Thyroid gland (tissue), 4 donors: Measurements from ENCODE around the gene SLC47A2.

Experiments
- CTCF ChIP-seq, 6 experiments: fragments of 200-600 bp in 3 of 6; fragments of 450-650 bp in 3 of 6; sonication (generic) in 3 of 6; IDR thresholded peaks; one replicate each; pipeline ENCODE4 v1.5.1; 2016 to 2019; ENCODE audit warnings: antibody characterized with exemption in 6 of 6, mild to moderate bottlenecking in 2 of 6, inconsistent platforms in 1 of 6, moderate library complexity in 1 of 6
- POLR2A ChIP-seq, 2 donors: fragments of 450-650 bp; IDR thresholded peaks; one replicate each; pipeline ENCODE4 v1.6.1; 2017; ENCODE audit warnings: antibody characterized with exemption in 2 of 2, mild to moderate bottlenecking in 2 of 2, moderate library complexity in 1 of 2

GRCh38 chr17:19733953-19734526 lies 17.7 kb upstream of the SLC47A2 start:
- no peak for TF ChIP-seq CTCF (IDR thresholded peaks at IDR 0.05)
- no peak for TF ChIP-seq POLR2A (IDR thresholded peaks at IDR 0.05)
